GM06990 (cell line): ENCODE measurements around the gene MPV17L2.
A peak's percentile ranks its signal among the peaks of the same experiment; 100 is the strongest.

Experiments used
- DNase-seq: peaks from one replicate; pipeline ENCODE4 v3.0.0-alpha.2; 2011; ENCODE audit not compliant: insufficient read length; ENCODE audit errors: extremely low read depth
- H3K27me3 ChIP-seq: replicated peaks from 2 replicates; pipeline ENCODE4 v1.6.0; 2011; ENCODE audit warnings: low read length; ENCODE audit not compliant: control insufficient read depth, insufficient read depth
- H3K36me3 ChIP-seq: 2 replicates; pipeline ENCODE4 v1.5.1; 2011; ENCODE audit warnings: low read length; ENCODE audit not compliant: control insufficient read depth, insufficient read depth
- H3K4me3 ChIP-seq: replicated peaks from 2 replicates; pipeline ENCODE4 v1.5.1; 2011; ENCODE audit warnings: low read depth, mild to moderate bottlenecking, control low read depth, low read length
- TF ChIP-seq, protein P1 (sequence below): IDR thresholded peaks from 2 replicates; pipeline ENCODE4 v1.5.1; 2011; ENCODE audit warnings: low read length, control low read depth, mild to moderate bottlenecking, inconsistent platforms; ENCODE audit not compliant: insufficient read depth, poor library complexity, severe bottlenecking

The MPV17L2 gene

GRCh38 chr19:18192673-18193387, at the start of gene MPV17L2:
TSS of gene MPV17L2 (plus strand) at chr19:18193218. CDS start at chr19:18193282, 64 bp downstream.
- H3K36me3 ChIP-seq = peaks cover 9% of the 10 kb centered on the region
- TF ChIP-seq, protein P1, sequence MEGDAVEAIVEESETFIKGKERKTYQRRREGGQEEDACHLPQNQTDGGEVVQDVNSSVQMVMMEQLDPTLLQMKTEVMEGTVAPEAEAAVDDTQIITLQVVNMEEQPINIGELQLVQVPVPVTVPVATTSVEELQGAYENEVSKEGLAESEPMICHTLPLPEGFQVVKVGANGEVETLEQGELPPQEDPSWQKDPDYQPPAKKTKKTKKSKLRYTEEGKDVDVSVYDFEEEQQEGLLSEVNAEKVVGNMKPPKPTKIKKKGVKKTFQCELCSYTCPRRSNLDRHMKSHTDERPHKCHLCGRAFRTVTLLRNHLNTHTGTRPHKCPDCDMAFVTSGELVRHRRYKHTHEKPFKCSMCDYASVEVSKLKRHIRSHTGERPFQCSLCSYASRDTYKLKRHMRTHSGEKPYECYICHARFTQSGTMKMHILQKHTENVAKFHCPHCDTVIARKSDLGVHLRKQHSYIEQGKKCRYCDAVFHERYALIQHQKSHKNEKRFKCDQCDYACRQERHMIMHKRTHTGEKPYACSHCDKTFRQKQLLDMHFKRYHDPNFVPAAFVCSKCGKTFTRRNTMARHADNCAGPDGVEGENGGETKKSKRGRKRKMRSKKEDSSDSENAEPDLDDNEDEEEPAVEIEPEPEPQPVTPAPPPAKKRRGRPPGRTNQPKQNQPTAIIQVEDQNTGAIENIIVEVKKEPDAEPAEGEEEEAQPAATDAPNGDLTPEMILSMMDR = no peak
- no peaks in the 10 kb centered on the region for H3K27me3 ChIP-seq
- peak within 1 kb of the TSS; percentile 70 for H3K4me3 ChIP-seq
- DNase-seq = peak; percentile 99

GRCh38 chr19:18143902-18144301, 49.1 kb upstream of the MPV17L2 start:
- H3K36me3 ChIP-seq = peaks cover 36% of the 10 kb centered on the region
- H3K4me3 ChIP-seq = no peak overlapping the region
- no peak for DNase-seq
- TF ChIP-seq, protein P1 = no peak
- H3K27me3 ChIP-seq = no peaks in the 10 kb centered on the region

DNA sequence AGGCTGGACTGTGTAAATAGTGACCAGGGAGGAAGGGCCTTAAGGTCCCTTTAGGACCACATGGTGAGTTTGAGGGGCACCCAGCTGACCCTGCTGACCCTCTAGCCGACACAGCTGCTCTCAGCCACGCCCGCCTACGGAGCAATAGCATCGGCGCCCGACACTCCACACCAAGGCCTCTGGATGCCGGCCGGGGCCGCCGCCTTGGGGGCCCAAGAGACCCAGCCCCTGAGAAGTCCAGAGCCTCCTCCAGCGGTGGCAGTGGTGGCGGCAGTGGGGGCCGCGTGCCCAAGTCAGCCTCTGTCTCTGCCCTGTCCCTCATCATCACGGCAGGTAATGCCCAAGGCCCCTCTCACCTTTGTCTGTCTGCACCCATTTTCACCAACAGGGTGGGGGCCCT, 48.7 kb upstream of the MPV17L2 start:
- Histone ChIP-seq H3K27me3 (no peaks in the 10 kb centered on the region), H3K4me3 (no peak overlapping the region), H3K36me3 (peaks cover 35% of the 10 kb centered on the region)
- no peak for DNase-seq
- TF ChIP-seq, protein P1 = no peak

GRCh38 chr19:18144906-18145305, 48.1 kb upstream of the MPV17L2 start:
- Histone ChIP-seq H3K27me3 (no peaks in the 10 kb centered on the region), H3K4me3 (no peak overlapping the region), H3K36me3 (peaks cover 37% of the 10 kb centered on the region)
- TF ChIP-seq, protein P1 = no peak
- no peak for DNase-seq

- TF ChIP-seq, protein P1 = no peak
These were observed 47.5 kb upstream of the MPV17L2 start for GRCh38 chr19:18145391-18145999.

More at GRCh38 chr19:18145391-18145999, 47.5 kb upstream of the MPV17L2 start:
- DNase-seq = no peak
- no peaks in the 10 kb centered on the region for H3K27me3 ChIP-seq
- peaks cover 36% of the 10 kb centered on the region for H3K36me3 ChIP-seq
- H3K4me3 ChIP-seq = no peak overlapping the region
